HG03354 (cell line): ENCODE measurements around the gene AK5.

Experiments used
- ATAC-seq: cut with Tn5 transposase; IDR thresholded peaks from one replicate; pipeline ENCODE4 v1.9.1; 2021; ENCODE audit warnings: mild to moderate bottlenecking; ENCODE audit not compliant: unreplicated experiment, poor library complexity, severe bottlenecking

The AK5 gene

DNA sequence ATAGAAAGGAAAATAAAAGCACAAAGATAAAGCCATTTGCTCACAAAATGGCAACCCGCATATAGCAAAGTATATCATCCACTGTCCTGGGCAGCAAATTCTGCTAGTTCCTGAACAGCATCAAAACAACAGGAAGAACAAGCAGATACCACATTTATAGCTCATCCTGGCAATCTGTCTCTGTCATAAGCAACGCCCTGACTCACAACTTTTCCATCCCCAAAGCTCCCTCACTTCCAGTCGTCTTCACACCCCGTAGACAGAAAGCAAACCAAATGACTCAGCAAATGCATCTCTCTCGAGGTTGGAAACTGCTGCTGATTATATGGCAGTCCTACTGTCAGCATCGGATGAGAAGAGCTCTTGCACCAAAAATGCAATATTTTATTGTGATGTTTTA, 65.8 kb downstream of the AK5 start:
- ATAC-seq = no peak

DNA sequence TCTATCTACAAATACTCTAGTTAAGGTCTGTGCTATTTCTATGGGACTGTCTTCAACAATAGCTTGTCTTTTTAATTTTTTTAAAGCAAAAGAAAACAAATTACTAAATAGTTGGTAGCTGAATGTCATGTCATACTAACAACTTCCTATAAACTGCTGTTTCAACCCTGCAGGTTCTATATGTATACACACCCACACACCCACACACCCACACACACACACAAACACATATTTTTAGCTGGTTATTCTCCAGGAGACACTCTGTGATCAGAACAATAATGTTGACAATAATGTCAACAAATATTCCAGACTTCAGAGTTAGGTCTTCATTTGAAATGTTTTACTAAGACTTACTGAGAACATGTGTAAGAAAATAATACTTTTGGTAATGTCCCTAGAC, 66.7 kb downstream of the AK5 start:
- no peak for ATAC-seq

DNA sequence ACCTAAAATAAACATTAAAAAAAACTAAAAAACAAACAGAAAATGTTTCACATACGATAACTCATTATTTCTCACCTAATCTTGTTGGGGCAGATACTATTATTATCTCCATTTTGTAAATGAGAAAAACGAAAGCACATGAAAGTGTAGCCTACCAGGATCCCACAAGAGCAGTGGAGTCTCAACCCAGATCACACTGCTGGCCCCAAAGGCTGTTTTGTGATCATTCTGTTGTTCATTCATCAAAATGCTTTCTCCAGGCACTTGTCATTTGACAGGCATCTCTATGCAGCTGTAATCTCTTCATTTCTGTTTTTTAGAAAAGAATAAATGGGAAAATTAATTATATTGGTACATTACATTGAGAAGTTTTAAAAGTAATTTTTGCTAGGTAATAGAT, 67.5 kb downstream of the AK5 start:
- no peak for ATAC-seq

DNA sequence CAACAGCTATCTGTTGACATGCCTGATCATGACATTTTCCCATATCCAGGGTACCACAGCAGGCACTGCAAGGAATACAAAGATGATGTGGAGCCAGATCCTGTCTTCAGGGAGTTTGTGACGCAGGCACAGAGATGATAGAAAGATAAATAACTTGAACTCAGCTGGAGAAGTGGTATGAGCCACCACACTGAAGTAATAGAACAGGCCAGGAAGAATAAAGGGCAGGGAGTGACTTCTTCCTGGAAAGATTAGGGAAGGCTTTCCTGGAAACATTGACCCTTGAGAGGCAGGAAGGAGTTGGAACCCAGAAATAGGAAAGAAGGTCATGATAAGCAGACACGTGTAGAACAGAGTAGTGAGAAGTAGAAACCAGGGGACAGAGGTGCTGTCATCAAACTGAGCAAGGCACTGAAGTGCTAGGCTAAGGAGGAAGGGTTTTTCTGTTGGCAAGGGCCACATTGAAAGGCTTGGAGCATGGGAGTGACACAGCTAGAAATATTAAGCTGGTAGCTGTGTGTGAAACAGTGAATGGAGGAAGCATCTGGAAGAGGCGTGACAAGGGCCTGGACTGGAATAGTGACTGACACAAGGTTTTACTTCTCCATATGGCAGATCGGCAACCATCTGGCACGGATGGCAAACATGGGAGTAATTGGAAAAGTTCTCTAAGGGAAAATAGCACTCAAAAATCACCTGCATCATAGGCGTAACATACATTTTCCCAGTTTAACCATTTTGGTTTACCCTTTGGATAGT, 68.4 kb downstream of the AK5 start:
- no peak for ATAC-seq

DNA sequence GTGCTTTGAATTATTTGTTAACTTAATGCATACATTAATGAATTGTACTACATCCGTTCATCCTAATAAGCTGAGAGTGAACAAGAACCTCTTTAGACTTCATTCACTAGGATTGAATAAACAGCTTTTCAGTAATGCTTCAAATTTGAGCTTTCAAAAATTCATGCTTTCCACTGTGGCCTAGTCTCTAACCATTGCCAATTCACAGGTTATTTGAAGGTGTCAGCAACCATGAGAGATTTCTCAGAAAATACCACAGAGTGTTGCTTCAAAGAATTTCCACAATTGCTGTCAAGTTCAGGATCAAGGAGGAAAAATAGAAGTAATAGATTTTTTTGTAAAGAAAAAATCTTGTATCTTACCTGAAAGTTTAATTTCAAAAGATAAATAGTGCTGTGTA, 72.7 kb downstream of the AK5 start:
- no peak for ATAC-seq

DNA sequence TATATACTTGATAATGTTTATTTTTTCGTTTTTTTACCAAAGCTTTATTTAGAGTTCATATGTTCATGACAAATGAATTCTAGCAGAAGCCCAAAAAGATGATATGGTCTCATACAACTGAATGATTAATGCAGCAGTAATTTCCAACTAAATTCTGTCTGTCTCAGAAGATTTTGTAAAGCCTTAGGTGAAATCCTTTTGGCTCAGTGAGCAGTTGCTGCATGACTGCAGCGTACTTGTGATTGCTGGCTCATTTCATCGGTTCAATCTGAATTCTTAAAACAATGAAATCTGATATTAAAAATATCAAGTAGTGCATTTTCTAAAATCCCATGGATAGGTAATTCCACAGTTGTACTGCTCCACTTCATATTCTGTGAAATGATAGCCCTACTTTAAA, 73.2 kb downstream of the AK5 start:
- no peak for ATAC-seq

DNA sequence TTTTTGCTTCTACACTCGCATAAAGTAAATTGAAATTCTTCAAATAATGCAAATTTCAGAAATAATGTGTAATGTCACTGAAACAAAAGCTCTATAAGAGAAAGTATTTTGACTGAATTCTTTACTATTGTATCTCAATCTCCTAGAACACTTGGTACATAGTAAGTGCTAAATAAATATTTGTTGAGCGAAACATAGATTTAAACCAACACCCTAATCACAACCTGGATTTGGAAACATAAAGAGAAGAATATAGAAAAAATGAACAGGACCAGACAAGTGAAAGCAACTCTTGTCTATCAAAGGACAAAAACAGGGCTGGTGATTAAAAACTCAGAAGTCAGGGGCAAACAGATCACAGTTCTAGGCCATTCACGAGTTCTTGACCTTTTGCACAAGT, 74.3 kb downstream of the AK5 start:
- no peak for ATAC-seq

DNA sequence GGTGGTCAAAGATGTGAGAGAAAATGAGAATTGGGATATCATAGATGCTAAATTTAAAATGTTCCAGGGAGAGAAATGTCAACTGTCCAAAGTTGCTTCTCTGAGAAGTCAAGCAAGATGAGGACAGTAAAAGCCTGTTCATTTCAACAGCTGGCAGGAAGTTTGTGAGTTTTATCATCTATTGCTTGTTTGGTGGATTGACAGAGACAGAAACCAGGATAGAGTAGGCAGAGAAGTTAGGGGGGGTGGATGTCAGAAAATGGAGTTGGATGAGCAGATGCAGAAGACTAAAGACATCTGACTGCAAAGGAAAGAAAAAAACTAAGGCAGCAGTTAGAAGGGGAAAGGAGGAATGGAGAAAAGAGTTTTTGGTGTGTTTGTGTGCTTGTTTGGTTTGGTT, 78.4 kb downstream of the AK5 start:
- ATAC-seq = no peak

DNA sequence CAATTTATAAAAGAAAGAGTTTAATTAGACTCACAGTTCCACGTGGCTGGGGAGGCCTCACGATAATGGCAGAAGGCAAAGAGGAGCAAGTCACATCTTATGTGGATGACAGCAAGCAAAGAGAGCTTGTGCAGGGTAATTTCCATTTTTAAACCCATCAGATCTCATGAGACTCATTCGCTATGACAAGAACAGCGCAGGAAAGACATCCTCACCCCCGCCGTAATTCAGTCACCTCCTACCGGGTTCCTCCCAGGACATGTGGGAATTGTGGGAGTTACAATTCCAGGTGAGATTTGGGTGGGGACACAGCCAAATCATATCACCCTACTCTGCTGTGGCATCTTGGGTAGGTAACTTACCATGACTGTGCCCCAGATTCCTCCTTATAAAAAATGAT, 79.8 kb downstream of the AK5 start:
- no peak for ATAC-seq

DNA sequence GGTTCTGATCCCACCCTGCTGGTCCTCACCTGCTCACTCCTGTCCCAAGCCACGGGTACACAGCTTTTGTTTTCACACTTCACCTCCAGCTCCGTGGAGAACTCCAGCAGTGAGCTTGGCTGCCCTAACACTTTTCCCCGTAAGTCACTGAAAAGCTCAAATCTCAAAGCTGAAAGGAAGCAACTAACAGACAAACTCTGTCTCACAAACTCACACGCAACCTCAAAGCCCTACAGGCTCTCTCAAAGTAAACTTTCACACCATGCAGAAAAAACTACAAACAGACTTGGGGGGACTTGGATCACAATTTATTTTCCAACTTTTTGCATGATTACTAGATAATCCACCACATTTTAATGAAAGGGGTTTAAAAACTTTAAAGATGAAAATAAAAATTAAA, 88.3 kb downstream of the AK5 start:
- ATAC-seq = no peak

DNA sequence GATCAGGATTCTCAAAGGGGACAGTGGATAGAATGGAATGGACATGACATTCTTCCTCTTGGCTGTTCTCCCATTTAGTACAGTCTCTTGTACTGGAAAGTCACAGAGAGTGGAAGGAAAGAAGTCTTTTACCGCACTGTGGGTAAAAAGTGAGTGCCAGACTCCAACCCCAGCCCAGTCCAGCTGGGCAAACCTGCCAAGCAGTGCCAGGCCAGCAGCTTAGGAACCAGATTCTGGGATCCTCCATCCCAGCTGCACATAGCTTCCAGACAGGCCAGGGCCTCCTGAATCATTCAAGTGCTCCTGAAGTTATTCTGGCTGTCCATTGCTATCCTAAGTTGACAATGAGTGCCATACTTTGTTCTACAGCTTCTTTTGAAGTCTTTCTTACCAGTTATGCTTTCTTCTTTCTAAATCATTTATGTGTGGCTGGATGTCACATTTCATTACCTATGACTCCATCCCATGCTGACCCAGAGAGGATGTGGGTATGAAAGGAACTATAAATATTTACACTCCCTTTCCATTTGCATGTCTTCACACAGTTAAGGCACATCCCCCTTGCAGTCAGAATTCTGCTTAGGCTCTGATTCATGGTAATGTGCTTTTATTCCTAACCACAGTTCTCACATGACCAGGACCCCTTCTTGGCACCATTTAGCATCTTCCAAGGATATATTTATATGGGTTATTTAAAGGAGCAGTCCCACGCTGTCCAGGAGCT, 88.9 kb downstream of the AK5 start:
- ATAC-seq = peak; percentile 57

DNA sequence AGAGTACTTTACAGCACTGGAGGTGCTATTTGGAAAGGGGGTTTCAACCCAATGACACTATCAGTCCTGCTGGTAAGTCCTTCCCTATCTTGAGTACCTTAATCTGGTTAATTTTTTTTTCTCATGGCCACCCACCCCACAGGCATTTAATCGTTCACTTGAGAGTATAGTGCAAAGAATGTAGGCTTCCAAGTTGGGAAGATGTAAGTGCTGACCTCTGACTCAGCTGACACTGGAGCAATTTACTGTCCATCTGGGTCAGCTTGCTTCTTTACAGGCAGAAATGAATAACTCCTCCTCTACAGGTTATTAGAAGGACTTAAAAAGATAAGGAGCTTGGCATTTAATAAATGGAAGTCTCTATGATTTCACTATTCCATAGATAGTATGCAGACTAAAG, 89.6 kb downstream of the AK5 start:
- ATAC-seq = no peak

DNA sequence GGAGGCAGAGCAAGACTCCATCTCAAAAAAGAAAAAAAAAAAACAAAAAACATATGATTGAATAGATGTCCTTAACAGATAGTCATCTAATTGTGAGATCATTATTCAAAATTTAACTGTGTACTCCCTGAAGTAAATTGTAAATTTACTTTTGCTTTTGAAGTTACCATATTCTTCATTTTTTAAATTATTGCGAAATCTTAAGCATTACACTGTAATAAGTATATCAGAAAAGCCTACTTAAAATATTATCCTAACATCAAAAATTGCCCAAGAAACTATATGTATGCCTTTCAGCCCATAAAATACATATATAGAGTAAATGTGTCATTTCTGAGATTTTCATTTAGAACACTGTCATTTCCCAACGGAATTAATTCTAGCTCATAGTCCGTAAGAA, 91.9 kb downstream of the AK5 start:
- no peak for ATAC-seq

DNA sequence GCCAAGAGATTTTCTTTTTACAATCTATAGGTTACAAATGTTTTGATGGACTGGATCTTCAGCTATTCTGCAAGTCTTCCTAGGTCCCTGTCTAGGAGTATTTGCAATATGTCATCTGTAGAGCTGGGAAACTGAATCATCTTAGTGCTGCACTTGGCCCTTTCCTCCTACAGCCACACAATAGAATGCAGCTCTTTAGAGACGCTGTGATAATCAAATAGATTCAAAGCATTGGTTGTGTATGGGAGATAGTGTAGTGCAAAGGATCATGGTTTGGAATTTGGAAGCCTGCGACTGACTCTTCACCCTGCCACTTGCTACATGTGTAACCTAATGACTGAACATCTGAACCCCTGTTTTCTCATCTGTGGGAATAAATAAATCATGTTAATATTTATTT, 93.7 kb downstream of the AK5 start:
- ATAC-seq = no peak

DNA sequence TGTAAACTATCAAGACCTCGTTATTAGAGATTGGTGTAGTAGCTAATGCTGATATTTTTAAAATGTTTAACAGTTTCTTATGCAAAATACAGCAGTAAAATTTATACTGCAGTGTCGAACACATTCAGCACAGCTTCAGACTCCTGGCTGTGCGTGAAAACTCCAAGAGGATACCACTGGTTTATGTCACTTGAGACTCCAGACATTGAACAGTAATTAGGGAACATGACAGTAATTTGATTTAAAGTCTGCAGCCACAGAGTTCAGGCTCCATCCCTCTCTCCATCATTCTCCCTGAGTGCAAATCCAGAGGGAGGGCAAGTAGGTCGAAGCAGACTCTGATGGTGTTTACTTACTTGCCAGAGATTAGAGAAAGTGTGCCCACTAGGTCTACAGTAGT, 94.2 kb downstream of the AK5 start:
- no peak for ATAC-seq

DNA sequence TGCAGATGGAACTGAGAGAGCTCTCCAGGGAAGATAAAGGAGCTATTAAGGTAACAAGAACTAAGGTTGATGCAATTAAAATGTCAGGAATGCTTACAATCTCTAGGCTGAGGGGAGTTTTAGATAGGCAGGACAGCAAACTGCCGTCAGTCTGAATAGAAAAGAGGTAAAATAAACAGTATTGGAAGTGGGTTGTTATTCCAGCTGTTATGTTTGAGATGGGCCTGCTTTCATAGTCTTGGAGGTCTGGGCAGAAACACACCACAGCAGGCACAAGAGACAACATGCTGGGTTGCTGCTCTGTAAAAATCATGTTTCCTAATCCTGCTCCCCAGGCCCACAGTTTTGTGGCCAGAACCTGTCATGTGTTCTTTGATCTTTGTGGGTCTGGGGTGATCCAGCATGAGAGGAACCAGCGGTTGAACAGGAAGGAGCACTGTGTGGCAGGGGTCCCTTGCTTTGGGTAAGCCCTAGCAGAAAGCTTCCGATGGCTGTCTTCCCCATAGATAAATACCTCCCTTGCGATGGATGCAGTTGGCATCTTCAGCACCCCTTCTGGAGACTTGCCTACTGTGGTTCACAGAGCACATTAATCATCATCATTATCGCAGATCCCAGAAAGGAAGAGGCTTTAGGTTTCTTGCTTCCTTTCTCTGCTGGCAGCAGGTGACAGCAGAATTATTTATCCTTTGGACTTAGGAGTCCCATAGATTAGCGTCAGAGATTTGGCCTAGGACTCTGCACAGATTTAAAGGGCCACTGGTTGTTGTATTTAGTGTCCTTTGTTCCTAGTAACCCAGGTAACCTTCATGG, 97.1 kb downstream of the AK5 start:
- ATAC-seq = no peak

DNA sequence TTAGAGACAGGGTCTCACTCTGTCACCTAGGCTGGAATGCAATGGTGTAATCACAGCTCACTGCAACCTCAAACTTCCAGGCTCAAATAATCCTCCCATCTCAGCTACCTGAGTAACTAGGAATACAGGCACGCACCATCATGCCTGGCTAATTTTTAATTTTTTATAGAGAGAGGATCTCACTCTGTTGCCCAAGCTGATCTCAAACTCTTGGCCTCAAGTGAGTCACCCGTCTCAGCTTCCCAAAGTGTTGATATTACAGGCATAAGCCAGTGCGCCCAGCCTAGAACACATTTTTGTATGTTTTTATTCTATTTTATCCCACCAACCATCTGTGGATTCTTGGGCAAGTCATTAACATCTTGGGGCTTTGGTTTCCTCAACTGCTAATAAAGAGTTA, 100.5 kb downstream of the AK5 start:
- ATAC-seq = no peak

DNA sequence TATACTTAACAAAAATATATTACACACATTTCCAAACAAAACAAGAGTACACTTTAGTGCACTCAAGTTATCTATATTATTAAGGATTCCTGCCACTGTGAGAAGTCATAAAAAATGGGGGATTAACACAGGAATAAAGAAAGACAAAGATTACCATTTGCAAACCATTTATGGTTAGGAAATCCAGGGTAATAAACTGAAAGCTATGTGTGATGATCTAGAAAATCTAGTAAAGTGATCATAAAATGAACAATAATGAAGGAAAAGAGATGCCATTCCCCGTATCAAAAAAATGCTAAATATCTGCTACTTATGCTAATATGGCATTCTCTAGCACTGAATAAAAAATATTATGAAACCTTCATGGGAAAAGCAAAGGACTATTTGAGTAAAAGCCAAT, 101.4 kb downstream of the AK5 start:
- ATAC-seq = no peak

DNA sequence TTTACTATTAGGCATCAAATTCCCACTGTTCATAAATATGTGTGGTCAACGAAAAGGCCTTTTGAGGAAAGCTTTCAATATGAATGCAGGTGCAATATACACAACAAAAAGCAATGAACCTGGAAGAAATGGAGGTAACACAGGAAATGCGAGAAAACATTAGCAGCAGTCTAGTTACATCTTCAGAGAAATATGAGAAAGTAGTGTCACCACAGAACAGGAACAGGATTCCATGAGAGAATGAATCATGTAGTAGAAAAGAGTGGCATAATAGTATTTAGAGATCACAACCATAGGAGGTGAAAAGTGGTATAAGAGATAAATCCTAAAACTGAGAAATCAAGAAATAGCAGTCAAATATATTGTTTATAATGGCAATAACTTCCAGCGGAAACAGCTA, 103.7 kb downstream of the AK5 start:
- no peak for ATAC-seq

DNA sequence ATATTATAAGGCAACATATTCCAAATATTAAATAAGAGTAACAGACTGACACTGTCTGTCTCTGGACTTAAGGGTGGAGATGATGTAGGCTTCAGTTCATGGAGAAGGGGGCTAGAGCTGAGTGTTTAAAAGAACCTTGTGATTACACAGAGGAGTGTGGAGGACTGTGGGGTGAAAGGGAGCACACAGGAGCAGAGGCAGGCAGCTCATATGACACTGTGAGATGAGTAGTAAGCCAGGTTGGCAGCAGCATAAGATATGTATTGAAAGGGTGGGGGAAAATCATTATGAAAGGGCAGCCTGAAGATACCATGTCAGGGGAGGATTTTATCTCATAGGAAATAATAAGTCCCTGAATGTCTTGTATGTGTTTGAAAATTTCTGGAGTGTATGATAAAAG, 104.5 kb downstream of the AK5 start:
- no peak for ATAC-seq

DNA sequence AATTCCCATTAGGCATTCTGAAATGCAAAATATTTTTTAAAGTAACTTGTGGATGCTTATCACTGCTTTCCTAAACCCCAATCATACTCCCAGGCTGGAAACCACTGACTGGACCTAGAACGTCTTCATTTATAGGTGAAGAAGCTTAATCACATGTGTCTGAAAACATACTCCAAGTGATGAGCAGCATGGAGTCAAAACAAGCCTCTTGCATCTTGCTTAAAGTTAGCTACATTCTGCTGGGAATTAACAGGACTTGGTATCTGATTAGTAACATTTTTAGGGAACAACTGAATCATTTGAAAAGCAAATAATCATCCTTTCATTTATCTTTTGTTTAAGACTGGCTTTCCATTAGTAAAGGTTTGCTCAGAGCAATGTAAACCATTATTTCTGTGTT, 105.7 kb downstream of the AK5 start:
- ATAC-seq = no peak
